ELF-1 (cell line): ENCODE measurements around the gene HSD17B1.
A peak's percentile ranks its signal among the peaks of the same experiment; 100 is the strongest.
"Not testable (repeated sequence)": the region's sequence is repeated elsewhere in the genome, so short reads cannot be mapped to it uniquely, and the experiment has no call there.

Experiments used
- DNase-seq: peaks from one replicate; pipeline ENCODE4 v3.0.0-alpha.2; 2016; ENCODE audit warnings: low read depth, low spot score

HSD17B1 gene

DNA sequence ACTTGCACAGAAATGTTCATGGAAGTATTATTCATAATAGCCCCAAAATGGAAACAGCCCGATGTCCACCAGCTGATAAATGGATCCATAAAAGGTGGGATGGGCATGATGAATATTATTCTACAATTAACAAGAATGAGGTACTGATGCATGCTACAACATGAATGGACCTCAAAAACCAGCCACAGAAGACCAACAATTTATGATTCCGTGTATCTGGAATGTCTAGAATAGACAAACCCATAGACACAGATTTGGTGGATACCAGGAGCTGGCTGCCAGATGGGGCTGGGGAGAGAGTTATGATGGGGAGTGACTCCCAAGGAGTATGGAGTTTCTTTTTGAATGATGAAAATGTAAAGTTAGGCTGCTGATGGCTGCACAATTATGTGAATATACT is 27.5 kb upstream of the HSD17B1 start:
- no peak for DNase-seq

DNA sequence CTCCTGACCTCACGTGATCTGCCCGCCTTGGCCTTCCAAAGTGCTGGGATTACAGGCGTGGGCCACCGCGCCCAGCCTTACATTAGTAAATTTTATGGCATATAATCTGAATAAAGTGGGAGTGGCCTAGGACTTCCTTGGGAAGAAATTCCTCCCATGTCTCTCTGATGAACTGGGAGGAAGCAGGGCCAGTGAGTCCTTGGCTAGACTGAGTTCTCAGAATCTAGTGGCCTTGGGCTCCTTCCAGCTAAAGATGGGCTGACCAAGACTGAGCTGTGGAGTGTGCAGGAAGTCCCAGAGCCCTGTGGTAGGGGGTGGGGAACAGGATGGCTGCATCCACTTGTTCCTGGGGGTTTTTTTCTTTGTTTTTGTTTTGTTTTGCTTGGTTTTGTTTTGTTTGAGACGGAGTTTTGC is 26.7 kb upstream of the HSD17B1 start:
- DNase-seq, result no peak

DNA sequence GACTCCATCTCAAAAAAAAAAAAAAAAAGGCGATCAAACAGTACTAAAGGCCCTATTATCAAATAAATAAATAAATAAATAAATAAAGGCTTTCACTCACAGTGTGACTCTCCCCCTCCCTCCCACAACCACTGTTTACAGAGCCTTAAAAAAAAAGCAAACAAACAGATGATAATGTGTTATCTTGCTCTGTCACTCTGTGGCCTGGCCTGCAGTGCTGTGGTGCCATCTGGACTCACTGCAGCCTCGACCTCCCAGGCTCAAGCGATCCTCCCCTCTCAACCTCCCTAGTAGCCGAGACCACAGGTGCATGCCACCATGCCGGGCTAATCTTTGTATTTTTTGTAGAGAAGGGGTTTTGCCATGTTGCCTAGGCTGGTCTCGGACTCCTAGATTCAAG is 24.8 kb upstream of the HSD17B1 start:
- no peak for DNase-seq

GRCh38 chr17:42529061-42529460 is 23.7 kb upstream of the HSD17B1 start:
- no peak for DNase-seq

DNA sequence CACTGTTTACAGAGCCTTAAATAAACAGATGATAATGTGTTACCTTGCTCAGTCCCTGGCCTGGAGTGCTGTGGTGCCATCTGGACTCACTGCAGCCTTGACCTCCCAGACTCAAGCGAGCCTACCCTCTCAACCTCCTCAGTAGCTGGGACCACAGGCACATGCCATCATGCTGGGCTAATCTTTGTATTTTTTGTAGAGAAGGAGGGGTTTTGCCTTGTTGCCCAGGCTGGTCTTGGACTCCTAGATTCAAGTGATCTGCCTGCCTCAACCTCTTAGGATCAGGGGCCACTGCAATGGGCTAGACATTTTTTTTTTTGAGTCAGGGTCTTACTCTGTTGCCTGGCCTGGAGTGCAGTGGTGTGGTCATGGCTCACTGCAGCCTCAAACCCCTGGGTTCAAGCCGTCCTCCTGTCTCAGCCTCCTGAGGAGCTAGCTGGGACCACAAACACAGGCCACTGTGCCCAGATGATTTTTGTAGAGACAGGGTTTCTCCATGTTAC is 21.7 kb upstream of the HSD17B1 start:
- DNase-seq, result no peak

DNA sequence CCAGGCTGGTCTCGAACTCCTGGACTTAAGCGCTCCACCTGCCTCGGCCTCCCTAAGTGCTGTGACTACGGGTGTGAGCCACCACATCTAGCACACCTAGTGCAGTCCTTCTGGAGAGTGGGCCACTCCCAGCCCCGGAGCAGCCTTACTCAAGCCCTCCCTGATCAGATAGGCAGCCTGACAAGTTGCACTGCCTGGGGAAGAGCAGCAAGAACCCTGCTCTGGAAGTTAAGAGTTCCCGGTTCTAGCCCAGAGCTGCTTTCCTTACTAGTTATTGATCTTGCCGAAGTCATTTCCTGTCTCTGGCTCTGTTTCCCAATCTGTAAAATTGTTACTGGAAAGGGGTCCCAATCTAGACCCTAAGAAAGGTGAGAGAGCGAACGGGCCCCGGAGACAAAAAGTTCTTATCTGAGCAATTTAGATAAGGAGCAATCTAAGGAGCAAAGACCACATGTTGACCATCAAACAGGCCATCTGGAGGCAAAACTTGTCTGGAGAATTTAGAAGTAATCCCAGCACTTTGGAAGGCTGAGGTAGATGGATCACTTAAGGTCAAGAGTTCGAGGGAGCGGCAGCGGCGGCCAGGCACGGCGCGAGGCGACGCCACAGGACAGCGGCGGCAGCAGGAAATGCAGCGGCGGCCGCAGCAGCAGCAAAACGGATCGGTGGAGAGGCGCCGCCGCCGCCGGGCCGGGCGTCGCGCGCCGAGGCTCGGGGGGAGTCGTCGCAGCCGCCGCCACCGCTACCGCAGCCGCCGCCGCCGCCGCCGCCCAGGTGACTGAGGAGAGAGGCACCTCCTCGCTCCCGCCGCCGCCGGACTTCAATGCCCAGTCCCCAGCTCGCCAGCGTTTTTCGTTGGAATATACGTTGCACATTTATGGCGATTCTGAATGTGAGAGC is 21.0 kb upstream of the HSD17B1 start:
- peak; percentile 90 for DNase-seq

GRCh38 chr17:42535155-42536047 is 17.3 kb upstream of the HSD17B1 start:
- no peak for DNase-seq

DNA sequence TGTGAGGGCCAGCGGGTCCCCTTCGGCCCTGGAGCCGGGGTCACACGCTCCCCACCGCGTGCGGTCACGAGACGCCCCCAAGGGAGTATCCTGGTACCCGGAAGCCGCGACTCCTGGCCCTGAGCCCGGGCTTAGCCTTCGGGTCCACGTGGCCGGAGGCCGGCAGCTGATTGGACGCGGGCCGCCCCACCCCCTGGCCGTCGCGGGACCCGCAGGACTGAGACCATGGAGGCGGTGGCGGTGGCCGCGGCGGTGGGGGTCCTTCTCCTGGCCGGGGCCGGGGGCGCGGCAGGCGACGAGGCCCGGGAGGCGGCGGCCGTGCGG is 16.7 kb upstream of the HSD17B1 start, which contains the start of gene NAGLU:
Gene NAGLU (plus strand): TSS at position 194 of the 324 bp plus-strand sequence. CDS start 32 bp downstream, at position 226.
- peak; percentile 85 for DNase-seq

DNA sequence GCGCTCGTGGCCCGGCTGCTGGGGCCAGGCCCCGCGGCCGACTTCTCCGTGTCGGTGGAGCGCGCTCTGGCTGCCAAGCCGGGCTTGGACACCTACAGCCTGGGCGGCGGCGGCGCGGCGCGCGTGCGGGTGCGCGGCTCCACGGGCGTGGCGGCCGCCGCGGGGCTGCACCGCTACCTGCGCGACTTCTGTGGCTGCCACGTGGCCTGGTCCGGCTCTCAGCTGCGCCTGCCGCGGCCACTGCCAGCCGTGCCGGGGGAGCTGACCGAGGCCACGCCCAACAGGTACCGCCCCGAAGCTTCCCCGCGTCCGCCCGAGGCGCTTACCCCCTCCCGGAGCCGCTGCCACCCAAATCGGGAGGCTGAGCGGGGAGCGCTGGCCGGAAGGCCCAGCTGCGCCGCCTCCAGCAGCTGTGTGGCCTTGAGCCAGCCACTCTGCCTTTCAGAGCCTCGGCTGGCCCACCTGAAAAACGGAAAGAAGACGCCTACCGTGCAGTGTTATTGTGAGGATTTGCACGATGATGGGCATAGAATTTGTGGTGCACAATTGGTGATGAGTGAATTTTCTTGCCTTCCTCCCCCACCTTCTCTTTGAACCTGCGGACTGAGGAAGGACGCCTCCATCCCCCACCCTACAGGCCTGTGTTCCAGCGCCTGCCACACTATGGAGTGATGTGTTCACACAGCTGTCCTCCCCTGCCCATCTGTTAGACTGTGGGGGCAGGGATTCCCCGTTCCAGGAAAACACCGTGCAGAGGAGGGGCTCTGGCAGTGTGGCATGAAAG is 16.2 kb upstream of the HSD17B1 start:
- DNase-seq, result peak; percentile 85

DNA sequence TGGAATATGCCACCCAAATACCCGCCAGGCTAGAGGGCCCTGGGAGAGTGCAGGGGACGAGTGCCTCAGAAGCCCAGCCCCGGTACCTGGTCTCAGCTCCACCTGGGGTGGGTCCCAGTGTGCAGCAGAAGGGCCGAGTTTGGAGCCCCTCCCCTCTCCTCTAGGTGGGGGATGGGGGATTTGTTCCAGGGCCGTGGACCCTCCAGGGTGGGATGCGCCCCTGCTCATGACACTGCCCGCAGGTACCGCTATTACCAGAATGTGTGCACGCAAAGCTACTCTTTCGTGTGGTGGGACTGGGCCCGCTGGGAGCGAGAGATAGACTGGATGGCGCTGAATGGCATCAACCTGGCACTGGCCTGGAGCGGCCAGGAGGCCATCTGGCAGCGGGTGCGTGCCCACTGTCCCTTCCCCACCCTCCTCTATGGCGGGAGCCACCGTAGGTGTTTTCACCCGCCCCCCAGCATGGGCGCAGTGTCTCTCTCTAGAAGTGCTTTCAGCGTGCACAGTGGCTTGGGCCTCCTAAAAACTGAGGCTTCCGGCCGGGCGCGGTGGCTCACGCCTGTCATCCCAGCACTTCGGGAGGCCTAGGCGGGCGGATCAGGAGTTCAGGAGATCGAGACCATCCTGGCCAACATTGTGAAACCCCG is 15.4 kb upstream of the HSD17B1 start:
- no peak for DNase-seq

DNA sequence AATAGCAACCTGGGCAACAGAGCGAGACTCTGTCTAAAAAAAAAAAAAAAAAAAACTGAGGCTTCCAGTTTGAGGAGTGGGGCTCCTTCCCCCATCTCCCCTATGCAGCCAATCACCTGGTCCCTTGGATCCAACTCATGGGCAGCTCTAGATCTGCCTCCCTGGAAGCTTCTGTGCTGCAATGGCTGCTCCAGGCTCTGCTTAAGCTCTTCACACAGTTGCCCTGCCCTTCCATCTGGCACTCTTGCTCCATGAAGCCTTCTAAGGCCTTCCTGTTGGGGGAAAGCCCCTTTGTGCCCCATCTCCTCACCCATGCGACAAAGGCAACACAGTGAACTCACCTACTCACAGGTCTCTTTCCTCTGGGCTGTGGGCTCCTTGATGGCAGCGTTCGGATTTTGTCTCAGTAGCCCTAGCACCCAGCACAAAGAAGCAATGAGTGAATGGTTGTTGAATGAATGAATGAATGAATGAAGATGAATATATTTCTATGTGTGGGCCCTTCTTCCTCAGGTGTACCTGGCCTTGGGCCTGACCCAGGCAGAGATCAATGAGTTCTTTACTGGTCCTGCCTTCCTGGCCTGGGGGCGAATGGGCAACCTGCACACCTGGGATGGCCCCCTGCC is 14.8 kb upstream of the HSD17B1 start:
- DNase-seq, result no peak

DNA sequence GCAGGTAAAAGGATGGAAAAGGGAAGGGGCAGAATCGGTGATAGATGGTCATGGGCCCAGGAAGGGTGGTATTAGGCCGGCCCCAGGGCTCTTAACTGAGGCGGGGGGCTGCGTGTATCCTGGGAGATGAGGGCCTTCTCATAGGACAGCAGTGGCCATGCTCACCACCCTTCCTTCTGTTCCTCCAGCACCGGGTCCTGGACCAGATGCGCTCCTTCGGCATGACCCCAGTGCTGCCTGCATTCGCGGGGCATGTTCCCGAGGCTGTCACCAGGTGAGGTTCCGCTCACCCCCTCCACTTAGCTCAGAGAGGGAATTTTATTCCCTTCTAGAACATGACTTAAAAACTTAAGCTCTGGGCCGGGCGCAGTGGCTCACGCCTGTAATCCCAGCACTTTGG is 14.2 kb upstream of the HSD17B1 start:
- DNase-seq, result no peak

DNA sequence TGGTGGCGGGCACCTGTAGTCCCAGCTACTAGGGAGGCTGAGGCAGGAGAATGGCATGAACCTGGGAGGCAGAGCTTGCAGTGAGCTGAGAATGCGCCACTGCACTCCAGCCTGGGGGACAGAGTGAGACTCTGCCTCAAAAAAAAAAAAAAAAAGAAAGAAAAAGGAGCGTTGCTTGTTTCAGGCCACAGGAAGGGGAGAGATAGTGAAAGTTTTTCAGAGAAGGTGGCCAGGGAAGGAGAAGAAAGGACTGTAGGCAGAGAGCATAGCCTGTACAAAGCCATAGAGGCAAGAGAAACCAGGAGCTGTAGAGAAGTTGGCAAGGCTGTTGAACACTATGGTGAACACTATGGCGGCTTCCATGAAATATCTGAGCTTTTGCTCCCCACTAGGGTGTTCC is 12.2 kb upstream of the HSD17B1 start:
- DNase-seq, result not testable (repeated sequence)

DNA sequence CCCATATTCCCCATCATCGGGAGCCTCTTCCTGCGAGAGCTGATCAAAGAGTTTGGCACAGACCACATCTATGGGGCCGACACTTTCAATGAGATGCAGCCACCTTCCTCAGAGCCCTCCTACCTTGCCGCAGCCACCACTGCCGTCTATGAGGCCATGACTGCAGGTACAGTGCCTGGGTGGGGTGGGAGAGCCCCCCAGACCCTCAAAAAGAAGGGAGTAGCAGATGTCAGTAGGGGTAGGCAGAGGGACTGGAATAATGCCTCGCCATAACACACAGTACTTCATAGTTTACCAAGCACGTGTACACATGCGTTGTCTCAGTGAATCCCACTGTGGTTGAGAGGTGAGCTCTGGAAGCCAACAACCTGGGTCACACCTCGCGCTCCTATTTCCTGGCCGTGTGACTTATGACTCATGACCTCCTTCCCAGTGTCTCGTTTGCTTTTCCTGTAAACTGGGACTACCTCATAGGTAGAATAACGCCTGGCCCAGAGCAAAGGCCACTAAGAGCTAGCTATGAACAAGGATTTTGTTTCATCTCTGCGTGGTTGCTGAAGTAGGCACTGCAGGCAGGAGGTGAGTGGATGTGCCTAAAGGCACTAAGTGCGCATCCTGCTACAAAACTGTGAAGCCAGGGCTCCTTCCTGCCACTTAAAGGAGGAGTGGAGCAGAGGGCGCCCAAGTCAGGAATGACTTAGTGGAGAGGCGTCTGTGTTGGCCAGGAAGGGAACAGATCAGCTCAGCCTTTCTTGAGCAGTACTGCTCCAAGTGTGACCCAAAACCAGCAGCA is 11.5 kb upstream of the HSD17B1 start:
- DNase-seq, result no peak

GRCh38 chr17:42543190-42544079 is 9.3 kb upstream of the HSD17B1 start:
- DNase-seq, result no peak

- DNase-seq, result no peak
These were observed 7.8 kb upstream of the HSD17B1 start for GRCh38 chr17:42544874-42545283.

- not testable (repeated sequence) for DNase-seq
These were observed 6.8 kb upstream of the HSD17B1 start for GRCh38 chr17:42545755-42546505.

DNA sequence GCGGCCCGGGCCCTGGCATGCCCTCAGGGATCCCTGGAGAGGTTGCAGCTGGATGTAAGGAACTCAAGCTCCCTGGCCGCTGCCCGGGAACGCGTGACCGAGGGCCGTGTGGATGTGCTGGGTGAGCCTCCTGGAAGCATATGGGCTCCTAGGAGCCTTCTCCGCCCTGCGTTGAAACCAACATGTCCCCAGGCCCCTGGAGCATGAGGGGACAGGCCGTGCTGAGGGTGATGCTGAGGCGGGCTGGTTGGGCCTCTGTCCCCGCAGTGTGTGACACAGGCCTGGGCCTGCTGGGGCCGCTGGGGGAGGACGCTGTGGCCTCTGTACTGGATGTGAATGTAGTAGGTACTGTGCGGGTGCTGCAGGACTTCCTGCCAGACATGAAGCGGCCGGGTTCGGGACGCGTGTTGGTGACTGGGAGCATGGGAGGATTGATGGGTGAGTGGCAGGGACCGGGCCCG is 5.7 kb upstream of the HSD17B1 start:
- no peak for DNase-seq
